IMR-90 (cell line): ENCODE results near the gene OCSTAMP. TPM values are rescaled to one million over a fixed set of nuclear protein-coding genes. Genes with fewer than 3 reads are reported as not detected.

Source experiments
- ATAC-seq: fragments of 200-7000 bp; cut with Tn5 transposase; 2 replicates; pipeline ENCODE4 v1.9.1; 2020; ENCODE audit warnings: low read depth, mild to moderate bottlenecking, moderate library complexity
- BruUV-seq: library from RNA; stranded (reverse); fragments of 400-500 nt; replicated peaks from 2 replicates; lab custom pipeline; 2021; lab: Mats Ljungman, UMichigan
- CTCF ChIA-PET: fragments of 300-600 bp; formaldehyde crosslinking; extraction: SDS; loops from one replicate; lab custom pipeline; 2021; ENCODE audit warnings: antibody characterized with exemption; lab: Yijun Ruan, JAX
- POLR2A ChIA-PET: fragments of 300-600 bp; sonication (Branson Sonifier 250); formaldehyde crosslinking; loops from one replicate; lab custom pipeline; 2022; ENCODE audit warnings: antibody characterized with exemption; ENCODE audit not compliant: unreplicated experiment; lab: Charles Lee
- DNase-seq: peaks from one replicate; pipeline ENCODE4 v3.0.0; 2013
- H2AFZ ChIP-seq: replicated peaks from 2 replicates; pipeline ENCODE3; 2013; ENCODE audit warnings: low read length, mild to moderate bottlenecking; ENCODE audit not compliant: poor library complexity
- H2AK5ac ChIP-seq: 2 replicates; pipeline ENCODE4 v1.6.1; 2013; ENCODE audit warnings: low read depth, low read length, inconsistent platforms
- H2AK9ac ChIP-seq: replicated peaks from 2 replicates; pipeline ENCODE3; 2013; ENCODE audit warnings: mild to moderate bottlenecking, low read depth, low read length, moderate library complexity; ENCODE audit not compliant: poor library complexity
- H2BK120ac ChIP-seq: 2 replicates; pipeline ENCODE4 v1.6.1; 2013; ENCODE audit warnings: low read depth, low read length, inconsistent platforms
- H2BK15ac ChIP-seq: 3 replicates; pipeline ENCODE4 v1.6.1; 2013; ENCODE audit warnings: low read depth, low read length, inconsistent platforms
- H2BK20ac ChIP-seq: 2 replicates; pipeline ENCODE4 v1.6.1; 2013; ENCODE audit warnings: low read depth, mild to moderate bottlenecking, inconsistent platforms, low read length, moderate library complexity
- H2BK5ac ChIP-seq: 2 replicates; pipeline ENCODE4 v1.6.1; 2013; ENCODE audit warnings: mild to moderate bottlenecking, low read depth, low read length, inconsistent platforms; ENCODE audit not compliant: poor library complexity, severe bottlenecking
- H3K14ac ChIP-seq: replicated peaks from 2 replicates; pipeline ENCODE4 v1.6.1; 2013; ENCODE audit warnings: low read depth, low read length, inconsistent platforms
- H3K18ac ChIP-seq: 2 replicates; pipeline ENCODE4 v1.6.1; 2013; ENCODE audit warnings: low read depth, low read length, control low read depth
- H3K23ac ChIP-seq: 2 replicates; pipeline ENCODE4 v1.6.1; 2013; ENCODE audit warnings: low read depth, low read length, inconsistent platforms
- H3K27ac ChIP-seq: 2 replicates; pipeline ENCODE4 v1.5.1; 2013; ENCODE audit warnings: mild to moderate bottlenecking, control low read depth, low read length; ENCODE audit not compliant: insufficient read depth
- H3K27me3 ChIP-seq: 2 replicates; pipeline ENCODE4 v1.6.1; 2013; ENCODE audit warnings: low read length; ENCODE audit not compliant: control insufficient read depth, insufficient read depth
- H3K36me3 ChIP-seq: 2 replicates; pipeline ENCODE4 v1.6.1; 2013; ENCODE audit warnings: low read length, mixed read lengths; ENCODE audit not compliant: control insufficient read depth, insufficient read depth
- H3K4ac ChIP-seq: 2 replicates; pipeline ENCODE4 v1.6.1; 2013; ENCODE audit warnings: low read depth, low read length, inconsistent platforms
- H3K4me1 ChIP-seq: 2 replicates; pipeline ENCODE4 v1.6.1; 2013; ENCODE audit warnings: low read length, mixed read lengths; ENCODE audit not compliant: control insufficient read depth, insufficient read depth
- H3K4me2 ChIP-seq: 2 replicates; pipeline ENCODE4 v1.6.1; 2013; ENCODE audit warnings: low read depth, mild to moderate bottlenecking, control low read depth, low read length, moderate library complexity
- H3K4me3 ChIP-seq: 2 replicates; pipeline ENCODE4 v1.5.1; 2013; ENCODE audit warnings: low read depth, mild to moderate bottlenecking, control low read depth, low read length, moderate library complexity; ENCODE audit not compliant: insufficient read depth
- H3K56ac ChIP-seq: 2 replicates; pipeline ENCODE4 v1.6.1; 2013; ENCODE audit warnings: low read length, inconsistent platforms; ENCODE audit not compliant: insufficient read depth; ENCODE audit errors: extremely low read depth
- H3K79me1 ChIP-seq, 2 experiments: 2 replicates each; pipeline ENCODE4 v1.6.1; 2013; ENCODE audit warnings: low read length in 2 of 2, inconsistent platforms in 1 of 2, low read depth in 1 of 2
- H3K9ac ChIP-seq: 2 replicates; pipeline ENCODE4 v1.6.1; 2013; ENCODE audit warnings: low read depth, low read length, control low read depth
- H3K9me1 ChIP-seq: 2 replicates; pipeline ENCODE4 v1.6.1; 2013; ENCODE audit warnings: low read length, inconsistent platforms; ENCODE audit not compliant: insufficient read depth
- H3K9me3 ChIP-seq: 2 replicates; pipeline ENCODE4 v1.6.1; 2013; ENCODE audit warnings: low read length; ENCODE audit not compliant: control insufficient read depth, insufficient read depth
- H4K20me1 ChIP-seq: 2 replicates; pipeline ENCODE4 v1.6.1; 2013; ENCODE audit warnings: low read length, inconsistent platforms; ENCODE audit not compliant: insufficient read depth
- H4K5ac ChIP-seq: 2 replicates; pipeline ENCODE4 v1.6.1; 2013; ENCODE audit warnings: mild to moderate bottlenecking, low read depth, low read length, control low read depth
- H4K8ac ChIP-seq, 2 experiments: 2 replicates each; pipeline ENCODE4 v1.6.1; 2013; ENCODE audit warnings: low read depth in 2 of 2, low read length in 2 of 2, control low read depth in 1 of 2, inconsistent platforms in 1 of 2
- H4K91ac ChIP-seq: 2 replicates; pipeline ENCODE4 v1.6.1; 2013; ENCODE audit warnings: low read depth, low read length, inconsistent platforms; ENCODE audit not compliant: insufficient read depth
- RCOR1 ChIP-seq: IDR thresholded peaks from 2 replicates; pipeline ENCODE4 v1.6.1; 2012; ENCODE audit warnings: mild to moderate bottlenecking, low read length, improper control_type of control experiment; ENCODE audit not compliant: insufficient replicate concordance
- WGBS, 2 experiments: methylation state at CpG; one replicate each; pipeline versions ENCODE4 v1.1.5 to v1.1.7; 2013; ENCODE audit warnings: missing lambda C conversion rate in 2 of 2; ENCODE audit not compliant: insufficient read length in 1 of 2; ENCODE audit errors: extremely low coverage in 2 of 2; 5-methylcytosine and 5-hydroxymethylcytosine counted together
- dilution Hi-C: fragments of 300-500 bp; cut with HindIII; formaldehyde crosslinking; loops from one replicate; pipeline ENCODE4 v1.14.3; 2018; ENCODE audit warnings: low sequenced_read_pairs; ENCODE audit not compliant: unreplicated experiment
- in situ Hi-C: fragments of 300-500 bp; cut with MboI; formaldehyde crosslinking; loops from 3 replicates; pipeline ENCODE4 v1.14.3; 2019; ENCODE audit warnings: low sequenced_read_pairs, inconsistent platforms, mixed read lengths
- intact Hi-C: fragments of 100-400 bp; cut with micrococcal nuclease; formaldehyde crosslinking; loops from 2 replicates; pipeline ENCODE4 v1.10.0; 2022
- polyA plus RNA-seq, 3 experiments: library from polyadenylated mRNA; depleted of rRNA; stranded (reverse); fragments of >200 nt; gene quantifications; 2 replicates each; pipeline ENCODE4 v1.2.3, GENCODE V29; 2012; ENCODE audit warnings: low replicate concordance in 1 of 3
- total RNA-seq: library from RNA; depleted of rRNA; stranded (reverse); fragments of >200 nt; gene quantifications from 2 replicates; pipeline ENCODE4 v1.2.3, GENCODE V29; 2012; rRNA removed

OCSTAMP gene
- total and polyA plus RNA-seq, 2 of the 4 experiments (the other 2 are of a cell fraction), result not detected

DNA sequence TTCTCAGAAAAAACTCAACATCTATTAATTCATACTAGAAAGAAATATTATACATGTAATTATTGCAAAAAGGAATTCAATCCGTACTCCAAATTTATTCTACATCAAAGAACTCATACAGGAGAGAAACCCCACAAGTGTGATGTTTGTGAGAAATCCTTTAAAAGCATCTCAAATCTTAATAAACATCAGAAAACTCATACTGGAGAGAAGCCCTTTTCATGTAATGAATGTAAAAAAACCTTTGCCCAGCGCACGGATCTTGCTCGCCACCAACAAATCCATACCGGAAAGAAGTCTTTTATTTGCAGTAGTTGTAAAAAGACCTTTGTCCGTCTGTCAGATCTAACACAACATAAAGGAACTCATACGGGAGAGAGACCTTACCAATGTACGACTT lies 59.1 kb downstream of the OCSTAMP start:
- H3K4me3 ChIP-seq, result no peak overlapping the region
- H4K20me1 ChIP-seq, result no peaks in the 10 kb centered on the region
- CTCF ChIA-PET, result no interaction called here
- in situ Hi-C loops (no loop called here), dilution Hi-C loops (no loop called here), intact Hi-C loops (no loop called here)
- DNase-seq, result no peak
- no CpG with 5 or more reads among the region's 8 CpGs for WGBS, 2 experiments
- no peak overlapping the region for H2BK20ac ChIP-seq
- no peak overlapping the region for H3K23ac ChIP-seq
- no peak overlapping the region for H3K56ac ChIP-seq
- no peak overlapping the region for H3K14ac ChIP-seq
- H2AK9ac ChIP-seq, result no peak overlapping the region
- no peaks in the 10 kb centered on the region for H3K79me1 ChIP-seq
- no peak overlapping the region for H4K91ac ChIP-seq
- H4K8ac ChIP-seq, result no peak overlapping the region
- no peak overlapping the region for H3K4me2 ChIP-seq
- H3K4ac ChIP-seq, result no peak overlapping the region
- no peaks in the 10 kb centered on the region for H3K9me3 ChIP-seq
- H3K27me3 ChIP-seq, result no peaks in the 10 kb centered on the region; the same call in 1 of the 2 replicates
- no TSS peak for BruUV-seq
- H3K36me3 ChIP-seq, result no peaks in the 10 kb centered on the region
- TF ChIP-seq RCOR1, result no peak
- no peak overlapping the region for H4K5ac ChIP-seq
- no peak overlapping the region for H2AFZ ChIP-seq
- H3K9ac ChIP-seq, result no peak overlapping the region
- no peak overlapping the region for H2AK5ac ChIP-seq
- H3K27ac ChIP-seq, result no peak overlapping the region
- ATAC-seq, result no peak
- no peak overlapping the region for H2BK120ac ChIP-seq
- no peak overlapping the region for H3K18ac ChIP-seq
- no peaks in the 10 kb centered on the region for H3K4me1 ChIP-seq
- H2BK5ac ChIP-seq, result no peak overlapping the region
- POLR2A ChIA-PET, result no interaction called here
- no peaks in the 10 kb centered on the region for H3K9me1 ChIP-seq
- no peak overlapping the region for H2BK15ac ChIP-seq

Other genes starting within 250 kb of the OCSTAMP start
- gene CDH22, start 242.2 kb downstream of the OCSTAMP start, total RNA-seq, result not detected in 2 replicates
- not detected in 2 replicates for gene CDH22, start 242.2 kb downstream of the OCSTAMP start, polyA plus RNA-seq (2012; rRNA removed)
- 45.0 and 52.7 TPM in 2 replicates for gene ELMO2, start 144.0 kb downstream of the OCSTAMP start, total RNA-seq
- 26.7 and 29.2 TPM in 2 replicates for gene ELMO2, start 144.0 kb downstream of the OCSTAMP start, polyA plus RNA-seq (2012; rRNA removed)
- 1.1 and 1.4 TPM in 2 replicates for gene ZNF334, start 37.1 kb downstream of the OCSTAMP start, total RNA-seq
- 1.5 and 2.1 TPM in 2 replicates for gene ZNF334, start 37.1 kb downstream of the OCSTAMP start, polyA plus RNA-seq (2012; rRNA removed)
- 2.5 and 2.8 TPM in 2 replicates for gene SLC13A3, start 100.8 kb upstream of the OCSTAMP start, total RNA-seq
- 3.9 and 4.2 TPM in 2 replicates for gene SLC13A3, start 100.8 kb upstream of the OCSTAMP start, polyA plus RNA-seq (2012; rRNA removed)
- 10.6 and 16.1 TPM in 2 replicates for gene TP53RK, start 138.8 kb upstream of the OCSTAMP start, total RNA-seq
- gene TP53RK, start 138.8 kb upstream of the OCSTAMP start, polyA plus RNA-seq (2012; rRNA removed), result 8.7 and 9.0 TPM in 2 replicates
- 14.7 and 15.2 TPM in 2 replicates for gene SLC2A10, start 159.0 kb upstream of the OCSTAMP start, total RNA-seq
- gene SLC2A10, start 159.0 kb upstream of the OCSTAMP start, polyA plus RNA-seq (2012; rRNA removed), result 22.0 TPM in 2 replicates